ENCODE data around the gene CCDC13.

Gene CCDC13

GRCh38 chr3:42772670-42773408 lies at the start of gene CCDC13:
CCDC13 (minus strand) TSS chr3:42773253; CDS start chr3:42758345, 14,908 bp downstream.
- H3K4me3 ChIP-seq: peak within 1 kb of the TSS; percentile 79

GRCh38 chr3:42822828-42823227 lies 49.8 kb upstream of the CCDC13 start:
- H3K27ac ChIP-seq: no peak overlapping the region
- no peak for TF ChIP-seq CTCF (IDR thresholded peaks at IDR 0.05)

More at GRCh38 chr3:42772670-42773408, at the start of gene CCDC13:
- peak; percentile 98 for DNase-seq (ENCODE audit: low spot score)
- TF ChIP-seq CTCF (IDR thresholded peaks at IDR 0.05): no peak
- peak within 1 kb of the TSS; percentile 65 to 88 for H3K27ac ChIP-seq

GRCh38 chr3:42820746-42821051 lies 47.6 kb upstream of the CCDC13 start:
- DNase-seq (ENCODE audit: low spot score): no peak
- Histone ChIP-seq H3K27ac (no peak overlapping the region), H3K4me3 (no peak overlapping the region)
- no peak for TF ChIP-seq CTCF (IDR thresholded peaks at IDR 0.05)

More at GRCh38 chr3:42822828-42823227, 49.8 kb upstream of the CCDC13 start:
- no peak for DNase-seq (ENCODE audit: low spot score)
- H3K4me3 ChIP-seq: no peak overlapping the region

- Histone ChIP-seq H3K27ac (no peak overlapping the region), H3K4me3 (no peak overlapping the region)
- no peak for DNase-seq (ENCODE audit: low spot score)
- TF ChIP-seq CTCF (IDR thresholded peaks at IDR 0.05): no peak
Observed at GRCh38 chr3:42819351-42819965, 46.4 kb upstream of the CCDC13 start.

- no peak for DNase-seq (ENCODE audit: low spot score)
- H3K27ac ChIP-seq: no peak overlapping the region
- TF ChIP-seq CTCF (IDR thresholded peaks at IDR 0.05): no peak
- no peak overlapping the region for H3K4me3 ChIP-seq
Observed at GRCh38 chr3:42815826-42816225, 42.8 kb upstream of the CCDC13 start.

- no peak for TF ChIP-seq CTCF (IDR thresholded peaks at IDR 0.05)
- Histone ChIP-seq H3K27ac (no peak overlapping the region), H3K4me3 (no peak overlapping the region)
- no peak for DNase-seq (ENCODE audit: low spot score)
Observed at GRCh38 chr3:42814914-42815507, 42.0 kb upstream of the CCDC13 start.

Measured in coronary artery (tissue), 2 donors.